CD4-positive, alpha-beta T cell (primary cell): Measurements from ENCODE around the gene DCLK1. TPM values are rescaled to one million over a fixed set of nuclear protein-coding genes. Genes with fewer than 3 reads are reported as not detected.

ENCODE experiments used
- ATAC-seq: fragments of 200-7000 bp; cut with Tn5 transposase; one replicate; pipeline ENCODE4 v1.10.0; 2022; ENCODE audit warnings: mild to moderate bottlenecking; ENCODE audit not compliant: poor library complexity
- CTCF ChIA-PET: fragments of 350-600 bp; sonication (Branson Sonifier 250); formaldehyde crosslinking; loops from one replicate; lab custom pipeline; 2021; ENCODE audit warnings: antibody characterized with exemption, inconsistent platforms; lab: Charles Lee
- POLR2A ChIA-PET: fragments of 350-600 bp; sonication (Branson Sonifier 250); formaldehyde crosslinking; loops from one replicate; lab custom pipeline; 2021; ENCODE audit warnings: antibody characterized with exemption, inconsistent platforms; lab: Charles Lee
- DNase-seq, 14 experiments: peaks; one replicate each; pipeline ENCODE4 v3.0.0-alpha.2; 2013 to 2020; ENCODE audit warnings: mixed read lengths in 2 of 14
- H3K27ac ChIP-seq, 2 donors: one replicate each; pipeline versions ENCODE4 v1.5.1 to v1.7.0; 2013; ENCODE audit warnings: low read length in 2 of 2, low read depth in 1 of 2, mild to moderate bottlenecking in 1 of 2
- H3K27me3 ChIP-seq, 2 experiments: 1 replicate in 1 of 2; 2 replicates in 1 of 2; pipeline versions ENCODE4 v1.6.1 to v1.7.0; 2013; ENCODE audit warnings: low read length in 2 of 2, control low read depth in 1 of 2, mild to moderate bottlenecking in 1 of 2, moderate library complexity in 1 of 2; ENCODE audit not compliant: insufficient read depth in 2 of 2, control insufficient read depth in 1 of 2
- H3K36me3 ChIP-seq: one replicate; pipeline ENCODE4 v1.6.1; 2013; ENCODE audit warnings: low read length, control low read depth; ENCODE audit not compliant: insufficient read depth
- H3K4me1 ChIP-seq: one replicate; pipeline ENCODE4 v1.6.1; 2013; ENCODE audit warnings: low read length, control low read depth; ENCODE audit not compliant: insufficient read depth
- H3K4me3 ChIP-seq: one replicate; pipeline ENCODE4 v1.5.1; 2013; ENCODE audit warnings: mild to moderate bottlenecking, low read length, moderate library complexity
- H3K9me3 ChIP-seq, 2 experiments: 1 replicate in 1 of 2; 2 replicates in 1 of 2; pipeline versions ENCODE4 v1.6.1 to v1.7.0; 2013; ENCODE audit warnings: low read length in 2 of 2, mild to moderate bottlenecking in 2 of 2, control low read depth in 1 of 2, moderate library complexity in 1 of 2; ENCODE audit not compliant: control insufficient read depth in 1 of 2, insufficient read depth in 1 of 2
- H3K27ac Mint-ChIP-seq: one replicate; pipeline ENCODE4 v1.8.0; 2020; ENCODE audit warnings: mixed read lengths
- H3K27me3 Mint-ChIP-seq: one replicate; pipeline ENCODE4 v1.8.0; 2021; ENCODE audit warnings: mixed read lengths
- H3K36me3 Mint-ChIP-seq: one replicate; pipeline ENCODE4 v1.8.0; 2021; ENCODE audit warnings: low read depth, mixed read lengths
- H3K4me1 Mint-ChIP-seq: one replicate; pipeline ENCODE4 v1.8.0; 2021; ENCODE audit warnings: low read depth, mixed read lengths
- H3K4me3 Mint-ChIP-seq: one replicate; pipeline ENCODE4 v1.8.0; 2020; ENCODE audit warnings: mild to moderate bottlenecking, mixed read lengths
- H3K9me3 Mint-ChIP-seq: one replicate; pipeline ENCODE4 v1.8.0; 2020; ENCODE audit warnings: mixed read lengths
- intact Hi-C, 2 experiments: fragments of 100-400 bp; cut with DNase I in 1 of 2; cut with micrococcal nuclease in 1 of 2; formaldehyde crosslinking; loops; one replicate each; pipeline versions ENCODE4 v1.15.1 to v1.9.0; 2023 to 2025; cut with DNase I, micrococcal nuclease
- total RNA-seq, 174 experiments: library from RNA in 2 of 174; stranded (reverse) in 2 of 174; gene quantifications; one replicate each; pipeline ENCODE4 v1.2.3 and lab custom pipeline; 2021 to 2026
- TF ChIP-seq, protein P1 (sequence below): fragments of 200-600 bp; IDR thresholded peaks from one replicate; pipeline ENCODE4 v1.8.0; 2022; ENCODE audit warnings: antibody characterized with exemption, mild to moderate bottlenecking

DCLK1 gene
- total RNA-seq, 2 experiments from 2014 or later: not detected

DNA sequence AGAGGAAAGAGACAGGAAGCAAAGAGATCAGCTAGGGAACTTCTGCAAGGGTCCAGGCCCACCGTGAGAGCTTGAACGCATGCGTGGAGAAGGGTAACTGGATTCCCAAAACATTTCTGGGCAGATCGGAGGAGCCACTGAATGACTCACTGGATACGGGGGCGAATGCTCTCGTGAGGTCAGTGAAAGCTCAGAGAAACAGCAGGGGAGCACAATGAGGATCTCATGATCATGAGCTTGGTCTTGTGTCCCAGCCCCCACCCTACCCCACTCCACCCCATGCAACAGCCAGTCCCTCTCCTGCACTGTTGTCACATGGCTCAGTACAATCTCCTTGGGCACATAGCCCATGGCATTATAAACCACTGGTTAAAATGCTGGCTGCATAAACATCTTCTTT, 40.6 kb downstream of the DCLK1 start:
- no peak for ATAC-seq
- no peak overlapping the region for H3K27ac ChIP-seq

DNA sequence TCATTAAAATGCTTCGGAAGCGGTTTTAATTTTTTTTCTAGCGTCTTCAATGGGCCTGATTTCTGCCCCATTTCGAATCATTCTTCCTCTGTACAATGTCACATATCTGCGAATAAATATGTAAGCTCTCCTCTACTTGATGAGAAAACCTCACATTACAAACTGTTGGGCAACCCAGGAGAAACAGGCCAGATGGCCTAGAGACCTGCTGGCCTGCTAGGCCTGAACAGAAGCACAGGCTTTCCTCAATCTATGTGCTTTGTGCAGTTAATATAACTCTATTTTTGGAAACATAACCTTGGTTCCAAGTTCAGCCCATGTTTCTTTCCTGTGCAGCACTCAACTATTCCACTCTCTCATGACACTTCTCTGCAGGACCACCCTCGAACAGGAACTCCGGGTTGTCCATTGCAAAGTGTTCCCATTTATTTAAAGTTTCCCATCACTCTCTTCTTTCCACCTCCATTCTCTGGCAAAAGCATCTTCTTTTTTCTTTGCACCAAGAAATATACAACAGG, 42.0 kb downstream of the DCLK1 start:
- ChIA-PET POLR2A (no interaction called here), CTCF (no interaction called here)
- H3K27me3 ChIP-seq: no peaks in the 10 kb centered on the region
- H3K27me3 Mint-ChIP-seq: no peaks in the 10 kb centered on the region
- H3K27ac ChIP-seq: no peak overlapping the region
- intact Hi-C loops: no loop called here
- H3K36me3 Mint-ChIP-seq: no peaks in the 10 kb centered on the region
- no peaks in the 10 kb centered on the region for H3K4me1 ChIP-seq
- H3K4me3 Mint-ChIP-seq: no peak overlapping the region
- no peak overlapping the region for H3K27ac Mint-ChIP-seq
- no peaks in the 10 kb centered on the region for H3K36me3 ChIP-seq
- no peaks in the 10 kb centered on the region for H3K9me3 ChIP-seq
- ATAC-seq (no peak), DNase-seq (no peak)
- H3K4me1 Mint-ChIP-seq: no peaks in the 10 kb centered on the region
- peaks cover 4% of the 10 kb centered on the region for H3K9me3 Mint-ChIP-seq
- TF ChIP-seq, protein P1, sequence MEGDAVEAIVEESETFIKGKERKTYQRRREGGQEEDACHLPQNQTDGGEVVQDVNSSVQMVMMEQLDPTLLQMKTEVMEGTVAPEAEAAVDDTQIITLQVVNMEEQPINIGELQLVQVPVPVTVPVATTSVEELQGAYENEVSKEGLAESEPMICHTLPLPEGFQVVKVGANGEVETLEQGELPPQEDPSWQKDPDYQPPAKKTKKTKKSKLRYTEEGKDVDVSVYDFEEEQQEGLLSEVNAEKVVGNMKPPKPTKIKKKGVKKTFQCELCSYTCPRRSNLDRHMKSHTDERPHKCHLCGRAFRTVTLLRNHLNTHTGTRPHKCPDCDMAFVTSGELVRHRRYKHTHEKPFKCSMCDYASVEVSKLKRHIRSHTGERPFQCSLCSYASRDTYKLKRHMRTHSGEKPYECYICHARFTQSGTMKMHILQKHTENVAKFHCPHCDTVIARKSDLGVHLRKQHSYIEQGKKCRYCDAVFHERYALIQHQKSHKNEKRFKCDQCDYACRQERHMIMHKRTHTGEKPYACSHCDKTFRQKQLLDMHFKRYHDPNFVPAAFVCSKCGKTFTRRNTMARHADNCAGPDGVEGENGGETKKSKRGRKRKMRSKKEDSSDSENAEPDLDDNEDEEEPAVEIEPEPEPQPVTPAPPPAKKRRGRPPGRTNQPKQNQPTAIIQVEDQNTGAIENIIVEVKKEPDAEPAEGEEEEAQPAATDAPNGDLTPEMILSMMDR: no peak
- H3K4me3 ChIP-seq: no peak overlapping the region

More for the DNA sequence above, 40.6 kb downstream of the DCLK1 start:
- Mint-ChIP-seq H3K36me3 (no peaks in the 10 kb centered on the region), H3K4me3 (no peak overlapping the region), H3K27ac (no peak overlapping the region), H3K4me1 (no peaks in the 10 kb centered on the region), H3K9me3 (peaks cover 4% of the 10 kb centered on the region), H3K27me3 (no peaks in the 10 kb centered on the region)
- ChIA-PET POLR2A (no interaction called here), CTCF (no interaction called here)
- Histone ChIP-seq H3K4me1 (no peaks in the 10 kb centered on the region), H3K4me3 (no peak overlapping the region), H3K36me3 (no peaks in the 10 kb centered on the region), H3K27me3 (no peaks in the 10 kb centered on the region), H3K9me3 (peaks cover 0 to 3% of the 10 kb centered on the region in 2 experiments)
- TF ChIP-seq, protein P1: no peak
- no peak for DNase-seq
- intact Hi-C loops: no loop called here

DNA sequence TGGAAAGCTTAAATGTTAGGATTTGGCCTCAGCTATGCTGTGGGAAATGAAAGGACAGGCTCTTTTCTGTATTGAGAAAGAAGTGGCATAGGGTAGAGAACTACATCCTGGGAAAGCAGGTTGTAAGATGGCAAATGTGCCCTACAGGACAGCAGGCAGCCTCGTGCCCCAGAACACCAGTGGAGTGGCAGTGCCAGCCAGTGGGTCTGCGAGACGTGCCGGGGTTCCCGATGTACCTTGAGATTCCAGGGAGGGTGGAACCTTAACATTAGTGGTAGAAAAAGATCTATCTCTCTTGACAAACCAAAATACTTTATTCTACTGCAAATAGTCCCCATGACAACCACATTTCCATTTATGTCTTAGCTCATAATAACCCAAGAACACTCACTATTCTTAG, 42.7 kb downstream of the DCLK1 start:
- no peak for DNase-seq
- H3K9me3 ChIP-seq: no peaks in the 10 kb centered on the region
- no peaks in the 10 kb centered on the region for H3K27me3 Mint-ChIP-seq
- ChIA-PET POLR2A (no interaction called here), CTCF (no interaction called here)
- H3K36me3 Mint-ChIP-seq: no peaks in the 10 kb centered on the region
- no peak overlapping the region for H3K4me3 Mint-ChIP-seq
- no peaks in the 10 kb centered on the region for H3K4me1 ChIP-seq
- no peak for ATAC-seq
- peaks cover 4% of the 10 kb centered on the region for H3K9me3 Mint-ChIP-seq
- TF ChIP-seq, protein P1: no peak
- intact Hi-C loops: no loop called here
- H3K4me1 Mint-ChIP-seq: no peaks in the 10 kb centered on the region
- H3K27ac ChIP-seq: no peak overlapping the region
- no peaks in the 10 kb centered on the region for H3K36me3 ChIP-seq
- H3K4me3 ChIP-seq: no peak overlapping the region
- H3K27me3 ChIP-seq: no peaks in the 10 kb centered on the region
- no peak overlapping the region for H3K27ac Mint-ChIP-seq
